ENCODE results near the gene TFRC.
"Not testable (repeated sequence)": the region's sequence is repeated elsewhere in the genome, so short reads cannot be mapped to it uniquely, and the experiment has no call there.

TFRC gene

DNA sequence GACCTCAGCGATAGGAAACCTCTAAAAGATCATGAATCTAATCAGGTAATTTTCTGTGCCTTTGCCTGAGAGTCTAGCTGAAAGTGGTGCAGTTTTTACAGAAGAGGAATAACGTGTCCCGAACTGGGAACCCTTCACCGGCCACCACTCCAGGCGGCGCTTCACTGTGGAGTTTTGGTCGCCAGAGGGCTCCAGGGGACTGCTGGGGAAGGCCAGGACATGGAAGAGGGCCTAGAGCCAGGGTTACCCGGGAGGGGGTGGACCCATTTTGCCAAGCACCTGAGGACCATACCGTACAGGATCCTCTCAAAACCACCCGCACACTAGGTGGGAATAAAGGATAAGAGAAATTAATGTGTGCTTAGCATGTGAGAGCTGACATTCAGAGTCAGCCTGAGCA lies 55.8 kb downstream of the TFRC start:
- H3K27me3 ChIP-seq (replicated peaks); DNase-seq; H3K27ac ChIP-seq; in situ Hi-C loops (cut with HindIII; ENCODE audit: low pct_ligation_motif_present, low sequenced_read_pairs); H3K4me3 ChIP-seq (ENCODE audit: low read depth, low read length); H3K36me3 ChIP-seq (replicated peaks): not testable (repeated sequence)
- TF ChIP-seq, protein P1, sequence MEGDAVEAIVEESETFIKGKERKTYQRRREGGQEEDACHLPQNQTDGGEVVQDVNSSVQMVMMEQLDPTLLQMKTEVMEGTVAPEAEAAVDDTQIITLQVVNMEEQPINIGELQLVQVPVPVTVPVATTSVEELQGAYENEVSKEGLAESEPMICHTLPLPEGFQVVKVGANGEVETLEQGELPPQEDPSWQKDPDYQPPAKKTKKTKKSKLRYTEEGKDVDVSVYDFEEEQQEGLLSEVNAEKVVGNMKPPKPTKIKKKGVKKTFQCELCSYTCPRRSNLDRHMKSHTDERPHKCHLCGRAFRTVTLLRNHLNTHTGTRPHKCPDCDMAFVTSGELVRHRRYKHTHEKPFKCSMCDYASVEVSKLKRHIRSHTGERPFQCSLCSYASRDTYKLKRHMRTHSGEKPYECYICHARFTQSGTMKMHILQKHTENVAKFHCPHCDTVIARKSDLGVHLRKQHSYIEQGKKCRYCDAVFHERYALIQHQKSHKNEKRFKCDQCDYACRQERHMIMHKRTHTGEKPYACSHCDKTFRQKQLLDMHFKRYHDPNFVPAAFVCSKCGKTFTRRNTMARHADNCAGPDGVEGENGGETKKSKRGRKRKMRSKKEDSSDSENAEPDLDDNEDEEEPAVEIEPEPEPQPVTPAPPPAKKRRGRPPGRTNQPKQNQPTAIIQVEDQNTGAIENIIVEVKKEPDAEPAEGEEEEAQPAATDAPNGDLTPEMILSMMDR (IDR thresholded peaks at IDR 0.05; ENCODE audit: low read depth, low read length, missing control alignments), result peak; percentile 65

DNA sequence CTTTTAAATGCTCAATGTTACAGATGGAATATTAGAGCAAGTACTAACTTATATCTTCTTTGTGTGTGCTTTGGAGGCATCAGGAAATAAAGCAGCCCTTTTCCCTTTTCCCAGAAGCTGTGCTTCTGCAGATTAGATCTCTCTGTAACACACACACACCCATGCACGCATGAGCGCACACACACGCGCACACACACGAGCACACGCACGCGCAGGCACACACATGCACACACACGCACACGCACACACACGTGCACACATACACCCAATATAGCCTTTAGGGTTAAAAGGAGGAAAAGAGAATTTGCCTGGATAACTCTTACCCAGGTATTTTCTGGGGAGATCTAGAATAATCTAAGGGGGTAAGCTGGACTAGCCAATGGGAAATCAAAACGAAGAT lies 56.9 kb downstream of the TFRC start:
- H3K27me3 ChIP-seq (replicated peaks), result no peaks in the 10 kb centered on the region
- no peak overlapping the region for H3K4me3 ChIP-seq (ENCODE audit: low read depth, low read length)
- in situ Hi-C loops (cut with HindIII; ENCODE audit: low pct_ligation_motif_present, low sequenced_read_pairs), result no loop called here
- no peaks in the 10 kb centered on the region for H3K36me3 ChIP-seq (replicated peaks)
- TF ChIP-seq, protein P1 (IDR thresholded peaks at IDR 0.05; ENCODE audit: low read depth, low read length, missing control alignments), result no peak
- H3K27ac ChIP-seq, result no peak overlapping the region
- no peak for DNase-seq

DNA sequence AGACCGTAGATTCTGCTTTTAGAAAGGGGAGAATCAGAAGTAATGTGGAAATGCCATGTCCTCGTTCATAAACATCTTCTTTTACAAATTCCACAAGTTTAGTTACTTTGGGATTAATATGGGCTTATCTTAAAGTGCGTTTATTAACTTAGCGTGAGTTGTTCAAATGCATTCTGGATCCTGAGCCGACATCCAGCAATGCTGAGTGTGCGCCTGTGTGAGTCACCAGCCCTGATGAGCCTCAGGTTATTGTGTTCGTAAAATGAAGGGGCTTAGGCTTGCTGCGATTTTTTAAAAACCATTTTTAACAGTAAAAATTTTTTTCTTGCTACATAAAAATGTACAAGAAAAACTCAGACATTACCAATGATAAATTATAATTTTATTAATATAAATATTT lies 57.9 kb downstream of the TFRC start:
- TF ChIP-seq, protein P1 (IDR thresholded peaks at IDR 0.05; ENCODE audit: low read depth, low read length, missing control alignments), result no peak
- no peaks in the 10 kb centered on the region for H3K36me3 ChIP-seq (replicated peaks)
- no peak overlapping the region for H3K27ac ChIP-seq
- no peak for DNase-seq
- in situ Hi-C loops (cut with HindIII; ENCODE audit: low pct_ligation_motif_present, low sequenced_read_pairs), result no loop called here
- H3K27me3 ChIP-seq (replicated peaks), result no peaks in the 10 kb centered on the region
- no peak overlapping the region for H3K4me3 ChIP-seq (ENCODE audit: low read depth, low read length)

DNA sequence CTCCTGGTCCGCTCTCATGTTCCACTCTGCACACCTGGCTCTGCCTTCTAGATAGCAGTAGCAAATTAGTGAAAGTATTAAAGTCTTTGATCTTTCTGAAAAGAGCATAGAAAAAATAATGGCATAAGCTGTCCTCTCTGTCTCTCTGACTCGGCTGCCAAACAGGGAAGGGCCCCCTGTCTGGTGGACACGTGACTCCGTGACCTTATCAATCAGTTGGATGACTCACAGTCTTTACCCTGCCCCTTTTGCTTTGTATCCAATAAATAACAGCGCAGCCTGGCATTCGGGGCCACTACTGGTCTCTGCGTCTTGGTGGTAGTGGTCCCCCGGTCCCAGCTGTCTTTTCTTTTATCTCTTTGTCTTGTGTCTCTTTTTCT lies 59.4 kb downstream of the TFRC start:
- in situ Hi-C loops (cut with HindIII; ENCODE audit: low pct_ligation_motif_present, low sequenced_read_pairs); H3K4me3 ChIP-seq (ENCODE audit: low read depth, low read length); DNase-seq; H3K27ac ChIP-seq; H3K36me3 ChIP-seq (replicated peaks); H3K27me3 ChIP-seq (replicated peaks): not testable (repeated sequence)

DNA sequence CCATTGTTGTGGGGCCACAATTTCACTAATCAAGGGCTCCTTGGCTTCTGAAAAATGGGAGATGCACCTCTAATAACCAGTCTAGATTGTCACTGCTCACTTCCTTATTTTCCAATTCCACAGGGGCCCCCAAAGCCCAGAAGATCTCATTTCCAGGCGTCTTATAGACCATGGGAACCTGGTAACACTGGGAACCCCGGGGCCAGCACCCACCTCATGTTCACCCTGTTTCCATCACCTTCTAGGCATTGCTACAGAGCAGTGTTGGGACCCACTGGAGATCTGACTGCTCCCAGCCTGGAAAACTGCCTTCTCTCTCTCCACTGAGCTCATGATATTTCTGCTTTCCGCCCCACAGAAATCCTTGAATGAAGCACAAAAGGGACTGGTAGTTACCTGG lies 61.5 kb downstream of the TFRC start:
- no peak overlapping the region for H3K4me3 ChIP-seq (ENCODE audit: low read depth, low read length)
- no peak overlapping the region for H3K27ac ChIP-seq
- no peak for DNase-seq
- H3K27me3 ChIP-seq (replicated peaks), result no peaks in the 10 kb centered on the region
- in situ Hi-C loops (cut with HindIII; ENCODE audit: low pct_ligation_motif_present, low sequenced_read_pairs), result no loop called here
- TF ChIP-seq, protein P1 (IDR thresholded peaks at IDR 0.05; ENCODE audit: low read depth, low read length, missing control alignments), result no peak
- no peaks in the 10 kb centered on the region for H3K36me3 ChIP-seq (replicated peaks)

DNA sequence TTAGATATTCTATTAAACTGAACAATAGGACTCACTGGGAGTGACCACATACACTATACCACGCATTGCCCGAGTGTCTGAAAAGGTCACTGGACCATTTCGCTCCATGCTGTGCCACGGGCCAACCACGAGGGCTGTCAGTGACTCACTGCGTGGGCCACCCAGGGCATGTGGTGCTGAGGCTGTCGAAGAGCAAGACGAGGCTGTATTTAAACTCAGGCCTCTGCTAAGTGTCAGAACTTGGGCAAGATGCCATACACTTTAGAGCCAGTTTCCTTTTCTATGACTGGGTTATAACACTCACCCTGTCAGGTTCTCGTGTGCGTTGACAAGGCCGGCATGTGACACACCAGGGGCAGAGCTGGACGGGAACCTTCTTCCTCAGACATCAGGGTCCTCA lies 62.3 kb downstream of the TFRC start:
- H3K4me3 ChIP-seq (ENCODE audit: low read depth, low read length); H3K36me3 ChIP-seq (replicated peaks); H3K27ac ChIP-seq; in situ Hi-C loops (cut with HindIII; ENCODE audit: low pct_ligation_motif_present, low sequenced_read_pairs); H3K27me3 ChIP-seq (replicated peaks): not testable (repeated sequence)
- DNase-seq, result peak; percentile 12

DNA sequence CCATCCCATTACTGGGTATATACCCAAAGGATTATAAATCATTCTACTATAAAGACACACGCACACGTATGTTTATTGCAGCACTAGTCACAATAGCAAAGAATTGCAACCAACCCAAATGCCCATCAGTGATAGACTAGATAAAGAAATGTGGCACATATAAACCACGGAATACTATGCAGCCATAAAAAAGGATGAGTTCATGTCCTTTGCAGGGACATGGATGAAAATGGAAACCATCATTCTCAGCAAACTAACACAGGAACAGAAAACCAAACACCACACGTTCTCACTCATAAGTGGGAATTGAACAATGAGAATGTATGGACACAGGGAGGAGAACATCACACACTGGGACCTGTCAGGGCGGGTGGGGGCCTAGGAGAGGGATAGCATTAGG lies 63.7 kb downstream of the TFRC start:
- in situ Hi-C loops (cut with HindIII; ENCODE audit: low pct_ligation_motif_present, low sequenced_read_pairs); H3K27me3 ChIP-seq (replicated peaks); DNase-seq; H3K4me3 ChIP-seq (ENCODE audit: low read depth, low read length); H3K27ac ChIP-seq; H3K36me3 ChIP-seq (replicated peaks): not testable (repeated sequence)

All from brain microvascular endothelial cell (primary cell).